ENCODE results near the gene LRRD1.

The LRRD1 gene

DNA sequence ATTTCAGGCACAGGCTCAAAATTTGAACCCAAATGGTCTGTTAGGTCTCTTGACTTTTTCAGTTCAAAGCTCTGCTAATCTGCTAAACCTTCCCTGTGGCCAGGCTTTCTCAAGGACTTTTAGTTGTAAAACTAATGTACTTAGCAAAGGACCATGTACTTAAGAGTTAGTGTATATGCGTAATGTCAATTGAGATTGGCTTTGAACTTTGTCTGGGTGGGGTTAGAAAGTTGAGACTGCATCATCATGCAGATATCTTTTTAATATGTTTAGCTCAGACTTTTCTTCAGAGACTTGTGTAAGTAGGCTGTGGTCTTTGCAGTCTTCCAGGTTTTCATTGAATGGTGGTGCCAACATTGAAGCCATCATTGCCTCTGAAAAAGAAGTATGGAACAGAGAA, 78.4 kb downstream of the LRRD1 start:
- ATAC-seq (replicated peaks; ENCODE audit: extremely low read depth, poor library complexity, severe bottlenecking) = no peak
- no peak for DNase-seq (ENCODE audit: low spot score in 2 of 2)
- Mint-ChIP-seq H3K27ac (ENCODE audit: low read depth) (no peak overlapping the region), H3K9me3 (no peaks in the 10 kb centered on the region), H3K36me3 (ENCODE audit: insufficient read depth) (peaks cover 58% of the 10 kb centered on the region), H3K27me3 (no peaks in the 10 kb centered on the region), H3K4me1 (no peaks in the 10 kb centered on the region), H3K4me3 (no peak overlapping the region)

DNA sequence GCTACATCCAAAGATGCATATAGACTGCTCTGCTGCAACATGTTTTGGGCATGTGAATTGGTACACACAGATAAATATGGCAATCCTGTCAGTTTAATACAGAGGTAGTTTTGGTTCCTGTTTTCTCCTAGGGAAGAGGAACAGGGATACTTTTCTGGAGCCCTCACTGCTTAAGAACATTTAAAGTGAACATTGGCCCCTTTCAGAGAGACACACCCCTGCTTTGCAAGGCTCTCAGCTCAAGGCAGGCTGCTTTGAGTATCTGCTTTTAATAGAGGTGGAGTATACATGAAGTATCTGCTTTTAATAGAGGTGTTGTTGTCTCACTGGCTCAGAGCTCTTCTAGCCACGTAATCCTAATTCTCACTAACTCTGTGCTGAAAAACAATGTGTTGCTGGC, 83.6 kb downstream of the LRRD1 start:
- Mint-ChIP-seq H3K27ac (ENCODE audit: low read depth) (no peak overlapping the region), H3K4me3 (no peak overlapping the region), H3K4me1 (no peaks in the 10 kb centered on the region), H3K9me3 (no peaks in the 10 kb centered on the region), H3K36me3 (ENCODE audit: insufficient read depth) (peaks cover 47% of the 10 kb centered on the region), H3K27me3 (no peaks in the 10 kb centered on the region)
- DNase-seq (ENCODE audit: low spot score in 2 of 2) = no peak
- ATAC-seq (replicated peaks; ENCODE audit: extremely low read depth, poor library complexity, severe bottlenecking) = no peak
